Nephron (organoid): ENCODE data around the gene SLC17A5.
"Not testable (repeated sequence)": the region's sequence is repeated elsewhere in the genome, so short reads cannot be mapped to it uniquely, and the experiment has no call there.

ENCODE experiments used
- H3K27ac Mint-ChIP-seq, 3 experiments: 2 replicates each; pipeline ENCODE4 v1.8.0; 2020; ENCODE audit warnings: mixed read lengths in 3 of 3, mild to moderate bottlenecking in 2 of 3, moderate library complexity in 1 of 3
- H3K27me3 Mint-ChIP-seq: 2 replicates; pipeline ENCODE4 v1.8.0; 2021; ENCODE audit warnings: low read depth, mild to moderate bottlenecking, moderate library complexity, mixed read lengths
- H3K36me3 Mint-ChIP-seq: 2 replicates; pipeline ENCODE4 v1.8.0; 2020; ENCODE audit warnings: low read depth, mixed read lengths
- H3K4me1 Mint-ChIP-seq: 2 replicates; pipeline ENCODE4 v1.8.0; 2020; ENCODE audit warnings: mixed read lengths
- H3K4me3 Mint-ChIP-seq, 3 experiments: 2 replicates each; pipeline ENCODE4 v1.8.0; 2020; ENCODE audit warnings: mild to moderate bottlenecking in 3 of 3, mixed read lengths in 3 of 3, moderate library complexity in 2 of 3
- H3K9me3 Mint-ChIP-seq: 2 replicates; pipeline ENCODE4 v1.8.0; 2020; ENCODE audit warnings: mixed read lengths
- TF ChIP-seq, protein P1 (sequence below), 3 experiments: fragments of 200-600 bp; sonication (generic); IDR thresholded peaks; one replicate each; pipeline ENCODE4 v1.5.0; 2021; ENCODE audit warnings: antibody characterized with exemption in 3 of 3; ENCODE audit not compliant: unreplicated experiment in 3 of 3

SLC17A5 gene

DNA sequence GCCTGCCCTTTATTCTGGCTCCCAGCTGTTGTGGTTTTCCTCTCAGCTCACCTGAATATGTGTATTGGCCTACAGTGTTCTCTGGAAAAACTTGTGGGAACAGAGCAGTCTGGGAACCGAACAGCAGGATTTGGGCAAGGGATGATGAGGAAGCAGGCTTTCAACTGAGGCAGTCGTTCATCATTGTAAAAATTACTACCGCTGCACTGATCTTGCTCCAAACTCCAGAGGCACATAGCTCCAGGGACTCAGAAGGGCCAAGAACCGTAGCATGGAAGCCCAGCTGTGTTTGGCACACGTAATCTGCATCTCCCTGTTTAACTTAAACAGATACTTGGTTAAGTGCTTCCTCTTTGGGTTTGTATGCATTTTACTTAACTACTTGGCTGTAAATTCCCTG lies 84.7 kb downstream of the SLC17A5 start:
- Mint-ChIP-seq H3K4me1 (peaks cover 8% of the 10 kb centered on the region), H3K27ac (peak overlapping the region in 1 of 3 experiments; percentile 37), H3K9me3 (no peaks in the 10 kb centered on the region), H3K4me3 (no peak overlapping the region), H3K36me3 (no peaks in the 10 kb centered on the region), H3K27me3 (peaks cover 12% of the 10 kb centered on the region)
- TF ChIP-seq, protein P1, sequence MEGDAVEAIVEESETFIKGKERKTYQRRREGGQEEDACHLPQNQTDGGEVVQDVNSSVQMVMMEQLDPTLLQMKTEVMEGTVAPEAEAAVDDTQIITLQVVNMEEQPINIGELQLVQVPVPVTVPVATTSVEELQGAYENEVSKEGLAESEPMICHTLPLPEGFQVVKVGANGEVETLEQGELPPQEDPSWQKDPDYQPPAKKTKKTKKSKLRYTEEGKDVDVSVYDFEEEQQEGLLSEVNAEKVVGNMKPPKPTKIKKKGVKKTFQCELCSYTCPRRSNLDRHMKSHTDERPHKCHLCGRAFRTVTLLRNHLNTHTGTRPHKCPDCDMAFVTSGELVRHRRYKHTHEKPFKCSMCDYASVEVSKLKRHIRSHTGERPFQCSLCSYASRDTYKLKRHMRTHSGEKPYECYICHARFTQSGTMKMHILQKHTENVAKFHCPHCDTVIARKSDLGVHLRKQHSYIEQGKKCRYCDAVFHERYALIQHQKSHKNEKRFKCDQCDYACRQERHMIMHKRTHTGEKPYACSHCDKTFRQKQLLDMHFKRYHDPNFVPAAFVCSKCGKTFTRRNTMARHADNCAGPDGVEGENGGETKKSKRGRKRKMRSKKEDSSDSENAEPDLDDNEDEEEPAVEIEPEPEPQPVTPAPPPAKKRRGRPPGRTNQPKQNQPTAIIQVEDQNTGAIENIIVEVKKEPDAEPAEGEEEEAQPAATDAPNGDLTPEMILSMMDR (IDR thresholded peaks at IDR 0.05; ENCODE audit: unreplicated experiment in 3 of 3) = no peak

- Mint-ChIP-seq H3K27me3 (peaks cover 12% of the 10 kb centered on the region), H3K4me1 (peaks cover 8% of the 10 kb centered on the region), H3K36me3 (no peaks in the 10 kb centered on the region), H3K4me3 (no peak overlapping the region), H3K27ac (peak overlapping the region in 2 of 3 experiments; percentile 17 to 21), H3K9me3 (no peaks in the 10 kb centered on the region)
- TF ChIP-seq, protein P1 (IDR thresholded peaks at IDR 0.05; ENCODE audit: unreplicated experiment in 3 of 3) = no peak
Observed at GRCh38 chr6:73566954-73567591, 86.7 kb downstream of the SLC17A5 start.

- peak overlapping the region in 1 of 3 experiments; percentile 63 for H3K27ac Mint-ChIP-seq
- not testable (repeated sequence) for H3K9me3 Mint-ChIP-seq, H3K36me3 Mint-ChIP-seq, H3K4me3 Mint-ChIP-seq, H3K27me3 Mint-ChIP-seq, H3K4me1 Mint-ChIP-seq
Observed at GRCh38 chr6:73566486-73566871, 87.3 kb downstream of the SLC17A5 start.

- no peak overlapping the region for H3K4me3 Mint-ChIP-seq
- peak overlapping the region in 2 of 3 experiments; percentile 62 to 63 for H3K27ac Mint-ChIP-seq
- H3K9me3 Mint-ChIP-seq = no peaks in the 10 kb centered on the region
- TF ChIP-seq, protein P1 (IDR thresholded peaks at IDR 0.05; ENCODE audit: unreplicated experiment in 3 of 3) = no peak
- peaks cover 4% of the 10 kb centered on the region for H3K27me3 Mint-ChIP-seq
- no peaks in the 10 kb centered on the region for H3K36me3 Mint-ChIP-seq
- H3K4me1 Mint-ChIP-seq = peaks cover under 1% of the 10 kb centered on the region
Observed at GRCh38 chr6:73565767-73566485, 87.9 kb downstream of the SLC17A5 start.

DNA sequence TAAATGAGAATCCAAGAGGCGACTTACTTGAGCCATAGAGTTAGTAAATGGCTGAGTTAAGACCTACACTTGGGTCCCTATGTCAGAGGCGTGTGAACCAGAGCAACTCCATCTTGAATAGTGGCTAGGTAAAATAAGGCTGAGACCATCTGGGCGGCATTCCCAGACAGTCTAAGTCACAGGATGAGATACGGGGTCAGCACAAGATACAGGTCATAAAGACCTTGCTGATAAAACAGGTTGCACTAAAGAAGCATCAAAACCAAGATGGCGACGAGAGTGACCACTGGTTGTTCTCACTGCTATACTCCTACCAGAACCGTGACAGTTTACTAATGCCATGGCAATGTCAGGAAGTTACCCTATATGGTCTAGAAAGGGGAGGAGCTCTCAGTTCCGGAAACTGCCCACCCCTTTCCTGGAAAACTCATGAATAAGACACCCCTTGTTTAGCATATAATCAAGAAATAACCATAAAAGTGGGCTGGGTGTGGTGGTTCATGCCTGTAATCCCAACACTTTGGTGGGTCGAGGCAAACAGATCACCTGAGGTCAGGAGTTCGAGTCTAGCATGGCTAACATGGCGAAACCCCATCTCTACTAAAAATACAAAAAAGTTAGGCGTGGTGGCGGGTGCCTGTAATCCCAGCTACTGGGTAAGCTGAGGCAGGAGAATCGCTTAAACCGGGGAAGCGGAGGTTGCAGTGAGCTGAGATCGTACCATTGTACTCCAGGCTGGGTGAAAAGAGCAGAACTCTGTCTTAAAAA lies 89.0 kb downstream of the SLC17A5 start:
- Mint-ChIP-seq H3K27ac (no peak overlapping the region), H3K9me3 (no peaks in the 10 kb centered on the region), H3K4me3 (no peak overlapping the region), H3K27me3 (peaks cover 4% of the 10 kb centered on the region), H3K4me1 (no peaks in the 10 kb centered on the region), H3K36me3 (no peaks in the 10 kb centered on the region)
- TF ChIP-seq, protein P1 (IDR thresholded peaks at IDR 0.05; ENCODE audit: unreplicated experiment in 3 of 3) = no peak

DNA sequence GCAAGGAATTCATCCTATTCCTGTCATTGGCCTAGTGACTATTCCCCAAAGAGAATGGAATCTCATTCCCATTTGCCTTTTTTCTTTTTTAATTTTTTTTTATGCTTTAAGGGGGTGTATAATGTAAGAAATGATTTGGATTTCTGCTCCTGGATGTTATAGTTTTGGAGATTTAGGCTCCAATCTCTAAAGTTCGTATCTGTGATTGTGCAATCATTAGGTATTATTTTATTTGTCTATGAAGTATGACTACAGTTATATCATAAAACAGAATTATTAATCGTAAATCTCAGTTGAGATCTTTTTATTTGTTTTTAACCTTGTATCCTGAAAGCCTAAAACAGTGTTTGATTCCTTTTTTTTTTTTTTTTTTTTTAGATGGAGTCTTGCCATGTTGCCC lies 91.2 kb downstream of the SLC17A5 start:
- no peak overlapping the region for H3K27ac Mint-ChIP-seq

More for the DNA sequence above, 91.2 kb downstream of the SLC17A5 start:
- Mint-ChIP-seq H3K4me1 (peaks cover 9% of the 10 kb centered on the region), H3K36me3 (no peaks in the 10 kb centered on the region), H3K9me3 (no peaks in the 10 kb centered on the region), H3K4me3 (no peak overlapping the region), H3K27me3 (peaks cover 4% of the 10 kb centered on the region)
- TF ChIP-seq, protein P1 (IDR thresholded peaks at IDR 0.05; ENCODE audit: unreplicated experiment in 3 of 3) = no peak
